ENCODE results near the gene SUSD6.
"Not testable (repeated sequence)": the region's sequence is repeated elsewhere in the genome, so short reads cannot be mapped to it uniquely, and the experiment has no call there.

Gene SUSD6

DNA sequence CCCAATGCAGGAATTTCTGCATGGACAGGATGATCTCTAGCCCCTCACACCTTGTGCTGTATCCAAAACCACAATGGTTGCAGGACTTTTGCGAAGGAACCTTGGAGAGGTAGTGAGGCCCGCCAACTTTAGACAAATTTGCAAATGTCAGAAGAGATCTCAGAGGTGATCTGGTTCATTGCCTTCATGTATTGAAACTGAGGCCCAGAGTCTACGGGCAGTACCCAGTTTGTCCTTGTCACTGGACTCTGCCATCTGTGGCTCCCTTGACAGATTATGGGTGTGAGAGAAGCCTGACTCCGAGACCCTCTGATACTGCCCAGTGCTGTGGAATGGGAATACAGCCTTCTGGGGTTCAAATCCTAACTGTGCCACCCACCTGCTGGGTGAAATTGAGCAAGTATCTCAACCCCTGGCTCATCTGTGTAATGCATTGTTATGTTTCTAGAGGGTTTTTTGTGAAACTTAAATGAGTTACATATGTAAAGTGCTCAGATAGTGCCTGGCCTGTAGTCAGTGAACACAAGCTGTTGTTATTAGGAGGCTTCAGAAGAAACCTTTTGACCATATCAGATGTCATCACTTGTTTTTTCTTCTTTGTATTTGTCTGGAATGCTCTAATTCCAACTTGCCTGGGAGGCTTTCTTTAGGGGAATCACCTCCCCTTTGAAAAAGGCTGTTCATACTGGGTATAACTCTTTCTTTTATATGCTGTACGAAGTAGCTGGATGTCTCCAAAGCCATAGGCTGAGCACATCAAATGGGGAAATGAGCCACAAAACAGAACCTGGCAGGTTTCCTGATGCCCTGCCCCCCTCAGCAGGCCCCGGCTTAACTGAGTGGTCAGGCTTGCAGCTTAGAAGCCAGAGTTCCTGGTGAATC is 84.2 kb downstream of the SUSD6 start:
- DNase-seq (ENCODE audit: low read depth in 2 of 2), result no peak

GRCh38 chr14:69696204-69696527 is 84.8 kb downstream of the SUSD6 start:
- no peak for DNase-seq (ENCODE audit: low read depth in 2 of 2)

DNA sequence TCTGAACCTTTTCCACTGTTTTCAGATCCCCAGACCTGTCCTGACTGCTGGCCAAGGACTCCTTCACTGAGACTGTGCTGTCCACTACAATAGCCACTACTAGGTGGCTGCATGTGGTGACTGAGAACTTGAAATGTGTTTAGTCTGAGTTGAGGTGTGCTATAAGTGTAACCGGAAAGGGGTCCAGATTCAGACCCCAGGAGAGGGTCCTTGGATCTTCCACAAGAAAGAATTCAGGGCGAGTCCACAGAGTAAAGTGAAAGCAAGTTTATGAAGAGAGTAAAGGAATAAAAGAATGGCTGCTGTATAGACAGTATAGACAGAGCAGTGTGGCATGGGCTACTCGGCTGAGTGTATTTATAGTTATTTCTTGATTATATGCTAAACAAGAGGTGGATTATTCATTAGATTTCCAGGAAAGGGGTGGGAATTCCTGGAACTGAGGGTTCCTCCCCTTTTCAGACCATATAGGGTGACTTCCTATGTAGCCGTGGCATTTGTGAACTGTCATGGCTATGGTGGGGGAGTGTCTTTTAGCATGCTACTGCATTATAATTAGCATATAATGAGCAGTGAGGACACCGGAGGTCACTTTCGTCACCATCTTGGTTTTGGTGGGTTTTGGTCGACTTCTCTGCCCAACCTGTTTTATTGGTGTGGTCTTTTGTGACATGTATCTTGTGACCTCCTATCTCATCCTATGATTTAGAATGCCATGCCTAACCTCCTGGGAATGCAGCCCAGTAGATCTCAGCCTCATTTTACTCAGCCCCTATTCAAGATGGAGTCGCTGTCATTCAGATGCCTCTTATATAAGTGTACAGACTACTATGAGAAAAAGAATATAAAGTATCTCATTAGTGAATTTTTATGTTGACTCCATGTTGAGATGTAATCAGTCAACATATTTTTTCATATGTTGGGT is 85.5 kb downstream of the SUSD6 start:
- DNase-seq (ENCODE audit: low read depth in 2 of 2), result no peak

DNA sequence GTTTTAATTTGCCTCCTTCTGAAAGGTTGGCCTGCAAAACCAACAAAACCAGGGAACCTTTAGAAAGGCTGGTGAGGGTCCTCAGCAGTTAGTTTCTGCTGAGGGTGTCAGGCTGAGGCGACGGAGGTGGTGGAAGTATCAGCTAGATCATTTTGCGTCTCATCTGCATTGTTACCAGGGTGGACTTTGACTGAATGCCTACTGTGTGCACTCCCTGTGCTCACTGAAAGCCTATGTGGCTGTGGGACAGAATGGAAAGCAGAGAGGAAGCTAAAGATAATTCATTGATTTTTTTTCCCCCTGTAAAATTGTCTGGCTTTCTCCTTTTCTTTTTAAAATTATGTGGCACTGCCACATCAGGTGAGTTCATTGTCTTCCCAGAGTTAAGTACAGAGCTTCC is 87.2 kb downstream of the SUSD6 start:
- no peak for DNase-seq (ENCODE audit: low read depth in 2 of 2)

DNA sequence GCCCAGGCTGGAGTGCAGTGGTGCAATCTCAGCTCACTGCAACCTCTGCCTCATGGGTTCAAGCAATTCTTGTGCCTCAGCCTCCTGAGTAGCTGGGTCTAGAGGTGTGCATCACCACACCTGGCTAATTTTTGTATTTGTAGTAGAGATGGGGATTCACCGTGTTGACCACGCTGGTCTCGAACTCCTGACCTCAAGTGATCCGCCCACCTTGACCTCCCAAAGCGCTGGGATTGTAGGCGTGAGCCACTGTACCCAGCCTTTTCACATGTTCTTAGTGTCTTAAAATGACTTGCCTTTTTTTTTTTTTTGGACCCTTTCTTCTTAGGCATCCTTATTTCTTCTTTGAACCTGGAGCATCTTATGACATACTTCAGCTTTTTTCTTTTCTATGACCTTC is 87.8 kb downstream of the SUSD6 start:
- not testable (repeated sequence) for DNase-seq (ENCODE audit: low read depth in 2 of 2)

DNA sequence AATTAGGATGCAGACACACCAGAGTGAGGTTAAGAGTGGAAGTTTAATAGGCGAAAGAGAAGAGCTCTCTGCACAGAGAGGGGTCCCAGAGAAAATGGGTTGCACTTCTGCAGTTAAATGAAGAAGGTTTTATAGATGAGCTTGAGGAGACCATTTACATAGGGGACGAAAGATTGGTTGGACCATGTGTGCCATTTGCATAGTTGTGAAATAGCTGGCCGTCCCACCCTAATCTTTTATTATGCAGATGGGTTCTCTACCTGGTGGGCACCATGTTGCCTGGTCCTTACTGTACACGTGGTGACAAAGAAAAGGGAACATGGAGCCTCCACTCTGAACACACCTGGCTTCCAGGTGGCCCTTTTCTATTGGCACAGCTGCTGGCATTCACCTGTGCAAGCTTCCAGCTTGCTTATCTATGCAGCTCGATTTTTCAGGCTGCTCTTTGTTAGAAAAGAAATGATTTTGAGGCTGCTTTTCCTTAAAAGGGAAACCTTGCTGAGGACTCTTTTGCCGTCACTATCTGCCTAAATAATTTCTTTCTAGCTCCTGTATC is 88.4 kb downstream of the SUSD6 start:
- DNase-seq (ENCODE audit: low read depth in 2 of 2), result no peak

- no peak for DNase-seq (ENCODE audit: low read depth in 2 of 2)
Measured at GRCh38 chr14:69700575-69700974, 89.2 kb downstream of the SUSD6 start.

DNA sequence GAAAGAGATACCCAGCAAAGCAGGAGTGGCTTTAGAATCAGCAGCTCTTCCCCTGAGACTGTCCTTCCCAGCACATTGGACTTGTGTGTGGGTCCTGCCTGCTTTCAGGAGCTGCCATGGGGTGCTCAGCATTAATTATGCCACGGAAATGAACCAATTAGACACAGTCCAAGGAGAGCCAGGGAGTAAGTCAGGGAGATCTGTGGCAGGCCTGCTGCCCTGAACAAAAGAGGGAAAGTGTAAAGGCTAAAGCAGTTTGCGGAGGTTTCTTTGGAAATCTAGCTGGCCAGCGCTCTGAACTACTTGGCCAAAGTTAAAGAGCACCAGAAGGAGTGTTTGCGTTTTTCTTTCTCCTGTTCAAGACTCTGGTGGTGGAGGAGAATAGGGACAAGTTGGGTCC is 89.9 kb downstream of the SUSD6 start:
- DNase-seq (ENCODE audit: low read depth in 2 of 2), result no peak

DNA sequence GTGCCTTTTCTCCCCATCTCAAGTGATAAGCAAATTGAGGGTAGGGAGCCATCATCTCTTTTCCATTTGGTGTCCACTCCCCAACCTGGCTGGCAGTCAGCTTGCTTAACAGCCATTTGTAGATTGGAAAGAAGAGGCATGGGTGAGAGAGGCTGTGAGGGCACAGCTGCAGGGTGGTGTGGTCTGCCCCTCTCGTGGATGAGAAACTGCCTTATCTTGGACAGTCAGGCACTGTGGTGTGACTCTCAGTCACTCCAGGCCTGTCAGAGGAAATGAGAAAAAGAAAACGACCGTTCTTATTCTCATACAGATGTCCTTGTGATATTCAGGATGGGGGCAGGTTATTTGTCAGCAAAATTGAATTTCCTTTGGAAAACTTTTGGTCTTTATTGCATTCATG is 90.5 kb downstream of the SUSD6 start:
- no peak for DNase-seq (ENCODE audit: low read depth in 2 of 2)

DNA sequence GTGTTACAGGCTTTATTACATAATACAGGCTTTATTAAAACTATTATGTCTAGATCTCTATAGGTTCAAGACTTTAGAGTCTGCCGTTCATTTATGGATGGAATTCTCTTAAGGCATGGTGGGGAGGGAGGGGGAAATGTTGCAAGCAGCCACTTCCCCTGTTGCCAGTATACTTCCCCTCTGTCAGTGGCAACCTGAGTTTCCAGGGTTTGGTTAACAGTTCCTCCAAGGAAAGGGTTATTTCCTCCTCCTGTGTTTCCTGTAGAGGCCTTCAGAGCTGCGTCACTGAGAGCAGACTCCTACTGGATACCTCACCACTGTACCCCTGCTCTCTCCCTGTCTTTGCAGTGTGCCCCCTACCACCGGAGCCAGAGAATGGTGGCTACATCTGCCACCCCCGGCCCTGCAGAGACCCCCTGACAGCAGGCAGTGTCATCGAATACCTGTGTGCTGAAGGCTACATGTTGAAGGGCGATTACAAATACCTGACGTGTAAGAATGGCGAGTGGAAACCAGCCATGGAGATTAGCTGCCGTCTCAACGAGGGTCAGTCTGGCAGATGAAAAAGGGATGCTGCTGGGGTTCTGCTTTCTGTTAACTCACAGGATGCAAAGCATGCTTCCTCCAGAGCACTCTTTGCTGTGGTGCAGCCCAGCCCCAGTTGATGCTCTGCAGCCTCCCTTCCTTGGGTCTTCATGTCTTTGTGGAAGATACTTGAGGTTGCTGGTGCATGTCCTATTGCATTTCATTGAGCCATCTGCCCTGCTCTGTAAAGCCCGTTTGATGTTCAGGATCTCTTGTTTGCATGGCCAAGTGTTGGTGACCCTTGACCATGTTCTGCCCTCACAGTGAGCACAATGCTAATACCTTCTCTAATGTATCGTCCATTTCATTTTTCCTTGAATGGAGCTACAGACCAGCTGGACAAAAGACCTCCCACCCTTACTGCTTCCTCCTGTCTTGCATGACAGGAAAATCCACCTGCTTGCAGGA is 91.9 kb downstream of the SUSD6 start:
- DNase-seq (ENCODE audit: low read depth in 2 of 2), result no peak

- DNase-seq (ENCODE audit: low read depth in 2 of 2), result no peak
Measured at GRCh38 chr14:69704319-69704718, 92.9 kb downstream of the SUSD6 start.

GRCh38 chr14:69705706-69706105 is 94.3 kb downstream of the SUSD6 start:
- DNase-seq (ENCODE audit: low read depth in 2 of 2), result no peak

- DNase-seq (ENCODE audit: low read depth in 2 of 2), result no peak
Measured at GRCh38 chr14:69708049-69708448, 96.7 kb downstream of the SUSD6 start.

- DNase-seq (ENCODE audit: low read depth in 2 of 2), result no peak
Measured at GRCh38 chr14:69708586-69709560, 97.5 kb downstream of the SUSD6 start.

DNA sequence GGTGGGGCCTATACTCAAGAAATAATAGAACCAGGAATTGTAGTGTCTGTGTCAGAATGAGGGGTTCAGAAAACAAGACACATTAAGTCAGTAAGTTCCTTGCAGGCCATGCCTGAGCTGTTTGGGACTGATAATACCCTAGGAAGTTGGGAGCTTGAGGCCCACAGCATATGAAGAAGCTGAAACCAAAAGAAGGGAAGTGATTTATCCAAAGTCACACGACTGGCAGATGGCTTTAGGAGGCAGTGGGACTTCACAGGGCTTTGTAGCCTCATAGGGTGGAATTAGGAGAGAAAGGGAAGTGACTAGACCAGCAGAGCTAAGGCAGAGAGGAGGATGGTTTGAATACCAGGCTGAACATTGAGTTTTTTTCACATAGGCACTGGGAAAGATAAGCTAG is 99.0 kb downstream of the SUSD6 start:
- no peak for DNase-seq (ENCODE audit: low read depth in 2 of 2)

GRCh38 chr14:69711065-69711464 is 99.7 kb downstream of the SUSD6 start:
- no peak for DNase-seq (ENCODE audit: low read depth in 2 of 2)

DNA sequence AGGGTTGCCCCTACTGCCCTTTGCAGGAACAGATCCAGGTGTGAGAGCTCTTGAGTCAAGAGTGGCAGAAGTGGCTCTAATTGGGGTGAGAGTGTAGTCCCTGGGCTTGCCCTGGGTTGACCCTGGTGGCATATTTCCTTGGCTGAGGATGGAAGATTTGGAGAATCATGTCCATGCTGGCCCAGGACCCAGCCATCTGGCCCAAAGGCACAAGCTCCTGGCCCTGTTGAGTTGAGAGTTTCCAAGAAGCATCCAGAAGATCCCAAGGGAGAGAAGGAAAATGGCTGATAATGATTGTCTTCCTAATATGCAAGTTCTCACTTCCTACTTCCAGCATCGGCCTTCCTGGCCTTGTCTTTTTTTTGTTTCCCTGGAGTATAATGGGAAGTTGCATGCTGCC is 100.1 kb downstream of the SUSD6 start:
- DNase-seq (ENCODE audit: low read depth in 2 of 2), result no peak

- DNase-seq (ENCODE audit: low read depth in 2 of 2), result no peak
Measured at GRCh38 chr14:69711881-69712560, 100.6 kb downstream of the SUSD6 start.

- no peak for DNase-seq (ENCODE audit: low read depth in 2 of 2)
Measured at GRCh38 chr14:69712599-69713088, 101.2 kb downstream of the SUSD6 start.
